Neural cell (in vitro differentiated cells): ENCODE measurements around the gene IFNK. TPM values are rescaled to one million over a fixed set of nuclear protein-coding genes. Genes with fewer than 3 reads are reported as not detected.

Experiments
- H2AFZ ChIP-seq: fragments of 200-600, 300-800 bp; sonication (generic), shearing (Covaris generic); 2 replicates; pipeline ENCODE4 v1.6.0; 2014; ENCODE audit warnings: low read depth, mild to moderate bottlenecking, antibody characterized with exemption, low read length, moderate library complexity
- H3F3A ChIP-seq: fragments of 200-600 bp; shearing (Covaris generic); 2 replicates; pipeline ENCODE4 v1.6.1; 2016; ENCODE audit warnings: mild to moderate bottlenecking, moderate library complexity, mixed read lengths, antibody characterized with exemption, low read length; ENCODE audit not compliant: insufficient read depth, poor library complexity, severe bottlenecking
- H3K27ac ChIP-seq: fragments of 200-600, 300-800 bp; sonication (generic), shearing (Covaris generic); 2 replicates; pipeline ENCODE4 v1.5.1; 2014; ENCODE audit warnings: mild to moderate bottlenecking, low read length, moderate library complexity
- H3K27me3 ChIP-seq: fragments of 300-800, 200-600 bp; sonication (generic), shearing (Covaris generic); 2 replicates; pipeline ENCODE4 v1.6.0; 2014; ENCODE audit warnings: mild to moderate bottlenecking, low read depth, low read length, moderate library complexity; ENCODE audit not compliant: insufficient read depth
- H3K36me3 ChIP-seq: fragments of 300-800, 200-600 bp; sonication (generic), shearing (Covaris generic); 2 replicates; pipeline ENCODE4 v1.5.1; 2014; ENCODE audit warnings: mild to moderate bottlenecking, antibody characterized with exemption, low read length, moderate library complexity; ENCODE audit not compliant: insufficient read depth
- H3K4me2 ChIP-seq: fragments of 300-800, 200-600 bp; sonication (generic), shearing (Covaris generic); 2 replicates; pipeline ENCODE4 v1.6.0; 2014; ENCODE audit warnings: mild to moderate bottlenecking, low read length
- H3K4me3 ChIP-seq: fragments of 300-800, 200-600 bp; sonication (generic), shearing (Covaris generic); 2 replicates; pipeline ENCODE4 v1.5.1; 2014; ENCODE audit warnings: mild to moderate bottlenecking, low read length, moderate library complexity
- H3K79me2 ChIP-seq: fragments of 200-600 bp; shearing (Covaris generic); replicated peaks from 2 replicates; pipeline ENCODE4 v1.6.0; 2014; ENCODE audit warnings: mild to moderate bottlenecking, low read length, moderate library complexity; ENCODE audit not compliant: insufficient read depth
- H3K9ac ChIP-seq: fragments of 300-800, 200-600 bp; sonication (generic), shearing (Covaris generic); 2 replicates; pipeline ENCODE4 v1.6.1; 2016; ENCODE audit warnings: mild to moderate bottlenecking, low read length, mixed read lengths
- H3K9me2 ChIP-seq: fragments of 200-600 bp; shearing (Covaris generic); 2 replicates; pipeline ENCODE4 v1.6.1; 2016; ENCODE audit warnings: mild to moderate bottlenecking, low read length, mixed read lengths; ENCODE audit not compliant: insufficient read depth
- H3K9me3 ChIP-seq: fragments of 200-600, 300-800 bp; sonication (generic), shearing (Covaris generic); 2 replicates; pipeline ENCODE4 v1.6.1; 2016; ENCODE audit warnings: mild to moderate bottlenecking, mixed run types, low read length, moderate library complexity, mixed read lengths
- H4K20me1 ChIP-seq: fragments of 200-600 bp; shearing (Covaris generic); 2 replicates; pipeline ENCODE4 v1.6.1; 2016; ENCODE audit warnings: mild to moderate bottlenecking, mixed run types; ENCODE audit not compliant: insufficient read depth
- CTCF ChIP-seq: fragments of 450-650 bp; IDR thresholded peaks from 2 replicates; pipeline ENCODE4 v1.5.1; 2014; ENCODE audit warnings: antibody characterized with exemption, mild to moderate bottlenecking, moderate library complexity; ENCODE audit not compliant: poor library complexity, severe bottlenecking
- EP300 ChIP-seq: fragments of 450-650 bp; conservative IDR thresholded peaks from 2 replicates; pipeline ENCODE4 v1.6.1; 2014; ENCODE audit warnings: antibody characterized with exemption, mild to moderate bottlenecking, moderate library complexity; ENCODE audit not compliant: poor library complexity, severe bottlenecking
- EZH2 ChIP-seq: fragments of 200-600, 300-800 bp; shearing (Covaris generic), sonication (generic); IDR thresholded peaks from 2 replicates; pipeline ENCODE4 v1.6.1; 2014; ENCODE audit warnings: antibody characterized with exemption, low read length, borderline replicate concordance, mild to moderate bottlenecking; ENCODE audit not compliant: insufficient read depth, poor library complexity, severe bottlenecking
- POLR2AphosphoS5 ChIP-seq: IDR thresholded peaks from 2 replicates; pipeline ENCODE4 v1.6.1; 2012
- RAD21 ChIP-seq: fragments of 450-650 bp; conservative IDR thresholded peaks from 2 replicates; pipeline ENCODE4 v1.6.1; 2014; ENCODE audit warnings: antibody characterized with exemption, mild to moderate bottlenecking, moderate library complexity
- REST ChIP-seq: IDR thresholded peaks from 2 replicates; pipeline ENCODE4 v1.6.1; 2012; ENCODE audit warnings: borderline replicate concordance
- SMC3 ChIP-seq: fragments of 450-650 bp; conservative IDR thresholded peaks from 2 replicates; pipeline ENCODE4 v1.6.1; 2014; ENCODE audit warnings: antibody characterized with exemption, mild to moderate bottlenecking, moderate library complexity; ENCODE audit not compliant: poor library complexity
- TAF1 ChIP-seq: IDR thresholded peaks from 2 replicates; pipeline ENCODE4 v1.6.1; 2012; ENCODE audit warnings: low read depth
- polyA plus RNA-seq: library from polyadenylated mRNA; depleted of rRNA; stranded (reverse); fragments of >200 nt; gene quantifications from 2 replicates; pipeline ENCODE4 v1.2.3, GENCODE V29; 2014

Gene IFNK
- polyA plus RNA-seq, 1 donor from 2014 or later = not detected

- no peak overlapping the region for H3K27ac ChIP-seq
- no peaks in the 10 kb centered on the region for H3K27me3 ChIP-seq
- no peaks in the 10 kb centered on the region for H3K36me3 ChIP-seq
- no peaks in the 10 kb centered on the region for H3F3A ChIP-seq
- no peak for TF ChIP-seq SMC3
- no peak for TF ChIP-seq RAD21
- TF ChIP-seq EZH2 = no peak
- TF ChIP-seq REST = no peak
- TF ChIP-seq POLR2AphosphoS5 = no peak
- H3K4me2 ChIP-seq = no peak overlapping the region
- H3K9me3 ChIP-seq = no peaks in the 10 kb centered on the region
- H3K9me2 ChIP-seq = no peaks in the 10 kb centered on the region
- H4K20me1 ChIP-seq = no peaks in the 10 kb centered on the region
- no peak overlapping the region for H3K4me3 ChIP-seq
- no peak overlapping the region for H3K9ac ChIP-seq
- no peak overlapping the region for H2AFZ ChIP-seq
- H3K79me2 ChIP-seq = peaks cover 9% of the 10 kb centered on the region
Measured at GRCh38 chr9:27489087-27489876, 34.8 kb upstream of the IFNK start.

GRCh38 chr9:27491154-27491553 lies 32.9 kb upstream of the IFNK start:
- H3K27ac ChIP-seq = no peak overlapping the region
- no peaks in the 10 kb centered on the region for H3K9me3 ChIP-seq
- no peak overlapping the region for H3K9ac ChIP-seq
- H3K4me2 ChIP-seq = no peak overlapping the region
- no peak for TF ChIP-seq EZH2
- no peak for TF ChIP-seq RAD21
- TF ChIP-seq REST = no peak
- TF ChIP-seq POLR2AphosphoS5 = no peak
- no peak for TF ChIP-seq SMC3
- no peak for TF ChIP-seq TAF1
- TF ChIP-seq CTCF = no peak
- no peak for TF ChIP-seq EP300
- H3K4me3 ChIP-seq = no peak overlapping the region
- H2AFZ ChIP-seq = no peak overlapping the region
- no peaks in the 10 kb centered on the region for H3K27me3 ChIP-seq
- H3K9me2 ChIP-seq = no peaks in the 10 kb centered on the region
- H3F3A ChIP-seq = no peaks in the 10 kb centered on the region
- H3K36me3 ChIP-seq = no peaks in the 10 kb centered on the region
- no peaks in the 10 kb centered on the region for H4K20me1 ChIP-seq
- H3K79me2 ChIP-seq = peaks cover 24% of the 10 kb centered on the region
